GM18508 (cell line): ENCODE results near the gene SNX33.
"Not testable (repeated sequence)": the region's sequence is repeated elsewhere in the genome, so short reads cannot be mapped to it uniquely, and the experiment has no call there.

ENCODE experiments used
- ATAC-seq: cut with Tn5 transposase; IDR thresholded peaks from one replicate; pipeline ENCODE4 v1.9.1; 2021; ENCODE audit warnings: moderate number of reproducible peaks; ENCODE audit not compliant: insufficient read depth, unreplicated experiment

SNX33 gene

DNA sequence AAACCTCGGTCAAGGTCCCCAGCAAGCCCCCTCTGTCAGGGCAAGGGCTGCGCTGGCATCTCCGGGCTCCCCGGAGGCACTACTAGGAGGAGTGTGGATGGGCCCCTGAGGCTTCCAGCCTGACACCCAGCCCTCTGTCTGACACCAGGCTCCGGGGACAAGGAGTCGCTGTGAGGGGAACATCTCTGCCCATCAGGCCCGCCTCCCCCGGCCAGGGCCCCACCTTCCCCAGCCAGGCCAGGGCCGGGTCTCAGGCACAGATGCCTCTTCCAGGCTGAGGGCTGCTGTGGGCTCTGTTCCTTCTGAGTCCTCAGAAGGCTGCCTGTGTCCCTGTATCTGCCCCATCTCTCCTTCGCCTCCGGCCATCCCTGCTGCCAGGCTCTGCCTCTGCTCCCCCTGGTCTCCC lies 49.1 kb downstream of the SNX33 start:
- ATAC-seq: no peak

DNA sequence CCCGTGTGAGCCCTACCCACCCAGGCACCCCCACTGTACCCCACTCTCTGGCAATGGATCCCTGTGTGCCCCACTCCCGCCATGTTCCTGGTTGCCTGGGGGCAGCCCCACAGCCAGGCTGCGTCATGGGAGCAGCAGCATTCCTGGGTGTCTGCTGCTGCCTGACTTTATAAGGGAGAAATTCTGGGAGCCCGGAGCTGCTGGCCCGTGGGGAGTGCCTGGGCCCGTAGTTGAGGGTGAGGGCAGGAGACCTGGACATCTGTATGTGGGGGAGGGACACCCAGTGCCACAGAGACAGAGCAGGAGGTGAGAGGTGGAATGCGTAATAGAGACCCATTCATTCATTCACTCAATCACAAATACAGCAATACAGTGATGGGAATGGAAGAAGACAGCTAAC lies 49.8 kb downstream of the SNX33 start:
- no peak for ATAC-seq

DNA sequence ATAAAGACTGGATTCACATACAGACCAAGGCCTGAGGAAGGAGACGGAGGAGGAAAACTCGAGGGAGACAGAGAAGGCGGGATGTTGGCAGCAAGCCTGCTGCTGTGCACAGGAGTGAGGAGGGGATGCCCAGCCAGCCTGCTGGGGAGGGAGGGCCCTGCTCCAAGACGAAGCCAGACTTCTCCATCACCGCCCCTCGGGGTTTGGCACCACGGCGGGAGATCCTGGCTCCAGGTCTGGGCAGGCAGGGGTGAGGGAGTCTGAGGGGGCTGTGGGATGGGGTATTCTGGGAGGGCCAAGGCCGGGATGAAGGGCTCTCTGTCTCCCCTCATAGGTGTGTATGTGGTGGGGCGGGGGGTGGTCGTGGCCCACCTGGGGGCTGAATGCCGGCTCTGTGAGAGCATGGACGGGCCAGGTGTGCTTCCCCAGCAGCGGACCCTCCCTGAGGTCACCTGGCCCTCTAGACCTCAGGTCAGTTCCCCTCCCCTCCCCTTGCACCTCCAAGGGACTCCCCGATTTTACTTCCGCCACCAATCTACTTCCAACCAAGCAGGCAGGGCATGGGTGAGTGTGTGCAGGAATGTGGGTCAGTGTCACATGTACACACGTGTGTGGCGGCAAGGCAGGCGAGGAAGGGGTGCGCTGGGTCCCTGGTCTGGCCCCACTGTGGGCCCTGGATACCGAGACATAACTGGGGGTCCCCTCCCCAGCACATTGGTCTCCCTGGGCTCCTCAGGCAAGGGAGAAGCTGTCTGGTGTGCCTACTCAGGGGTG lies 50.4 kb downstream of the SNX33 start:
- not testable (repeated sequence) for ATAC-seq

DNA sequence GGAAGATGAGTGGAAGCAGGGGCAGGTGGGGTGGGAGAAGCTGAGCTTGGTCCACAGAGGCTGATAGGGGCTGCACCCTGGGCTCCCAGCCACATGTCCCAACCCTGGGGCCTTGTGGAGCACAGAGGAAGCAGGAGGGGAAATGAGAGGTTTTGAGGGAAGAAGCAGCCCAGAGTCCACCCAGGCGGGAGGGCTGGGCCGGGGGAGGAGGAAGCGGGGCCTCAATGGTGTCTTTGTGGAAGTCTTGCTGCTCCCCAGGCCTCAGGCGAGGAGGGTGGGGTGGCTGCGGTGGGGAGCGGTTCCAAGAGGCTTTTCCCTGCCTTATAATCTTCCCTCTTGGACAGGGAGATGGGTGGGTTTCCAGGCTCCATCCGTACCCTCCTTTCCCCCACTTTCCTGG lies 51.8 kb downstream of the SNX33 start:
- ATAC-seq: not testable (repeated sequence)

DNA sequence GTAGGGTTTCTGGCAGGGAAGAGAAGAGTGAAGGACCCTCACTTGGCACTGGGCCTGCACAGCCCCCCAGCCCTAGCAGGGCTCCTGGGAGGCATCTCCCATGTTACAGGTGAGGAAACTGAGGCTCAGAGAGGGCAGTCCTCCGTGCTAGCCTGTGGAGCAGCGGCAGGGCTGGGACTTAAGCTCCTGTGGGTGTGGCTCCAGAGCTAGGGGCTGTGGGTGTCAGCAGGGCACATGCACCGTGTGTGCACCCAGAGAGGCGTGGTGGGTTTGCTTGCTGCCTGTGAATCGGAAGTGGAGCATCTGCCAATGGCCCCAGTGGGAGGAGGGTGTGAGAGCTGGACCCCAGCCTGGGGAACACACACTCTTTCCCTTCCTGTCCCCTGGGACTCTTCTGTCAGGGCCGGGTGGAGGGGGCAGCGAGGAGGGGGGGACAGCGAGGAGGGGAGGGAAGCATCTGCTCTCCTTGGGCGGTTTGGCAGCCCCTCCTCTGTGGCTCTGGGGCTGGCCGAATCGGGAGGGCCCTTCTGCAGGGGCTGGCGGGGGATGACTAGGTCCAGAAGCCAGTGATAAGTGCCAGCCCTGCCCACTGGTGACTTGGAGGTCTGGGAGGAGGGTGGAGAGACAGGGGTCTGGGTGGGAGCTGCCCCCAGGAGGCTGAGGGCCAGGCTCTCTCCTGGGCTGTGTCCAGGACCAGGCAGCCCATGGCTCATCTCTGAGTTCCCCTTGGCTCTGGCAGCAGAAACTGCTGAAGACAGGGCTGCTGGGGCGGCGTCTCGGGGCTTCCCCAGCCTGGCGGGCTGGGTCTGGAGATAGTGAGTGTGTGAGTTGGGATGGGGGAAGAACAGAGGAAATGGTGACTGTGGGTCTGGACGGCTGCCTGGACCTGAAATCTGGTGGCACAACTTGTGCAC lies 52.5 kb downstream of the SNX33 start:
- not testable (repeated sequence) for ATAC-seq

DNA sequence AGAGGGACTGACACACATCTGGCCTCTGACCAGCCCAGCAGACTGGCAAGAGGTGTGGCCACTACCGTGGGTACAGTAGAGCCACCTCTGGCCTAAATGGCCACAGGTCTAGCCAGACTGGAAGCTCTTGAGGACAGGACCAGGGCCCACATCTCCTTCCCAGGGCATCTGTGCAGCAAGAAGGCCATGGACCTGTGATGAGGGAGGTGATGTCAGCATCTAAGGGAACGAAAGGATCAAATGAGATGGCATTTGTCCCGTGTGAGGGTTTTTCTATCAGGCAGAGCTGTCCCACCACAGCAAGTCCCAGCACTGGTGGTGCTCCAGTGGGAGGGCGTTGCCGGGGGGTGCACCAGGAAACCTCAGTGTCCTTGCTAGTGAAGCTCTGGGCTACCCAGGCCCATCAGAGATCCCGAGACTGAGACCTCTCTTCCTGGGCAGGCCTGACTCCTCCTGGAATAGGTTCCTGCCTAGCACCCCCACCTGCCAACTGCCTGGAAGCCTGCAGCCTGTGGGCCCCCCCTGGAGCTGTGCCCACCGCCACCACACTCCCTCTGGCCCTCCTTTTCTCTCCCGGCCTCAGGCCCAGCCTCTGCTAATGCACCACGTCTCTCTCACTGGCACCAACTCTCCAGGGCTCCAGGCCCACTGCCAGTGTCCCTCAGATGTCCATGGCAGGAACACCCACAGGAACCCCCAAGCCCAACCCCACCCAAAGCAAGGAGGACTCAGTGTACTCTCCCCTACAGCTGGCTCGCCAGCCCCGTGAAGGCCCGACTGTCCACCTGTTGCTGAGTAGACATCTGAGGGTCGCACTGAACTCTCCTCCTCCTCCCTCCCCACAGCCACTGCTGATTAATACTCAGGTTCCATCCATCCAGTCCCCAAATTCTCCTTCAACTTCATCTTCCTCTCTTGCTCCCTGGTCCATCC lies 53.6 kb downstream of the SNX33 start:
- ATAC-seq: not testable (repeated sequence)

DNA sequence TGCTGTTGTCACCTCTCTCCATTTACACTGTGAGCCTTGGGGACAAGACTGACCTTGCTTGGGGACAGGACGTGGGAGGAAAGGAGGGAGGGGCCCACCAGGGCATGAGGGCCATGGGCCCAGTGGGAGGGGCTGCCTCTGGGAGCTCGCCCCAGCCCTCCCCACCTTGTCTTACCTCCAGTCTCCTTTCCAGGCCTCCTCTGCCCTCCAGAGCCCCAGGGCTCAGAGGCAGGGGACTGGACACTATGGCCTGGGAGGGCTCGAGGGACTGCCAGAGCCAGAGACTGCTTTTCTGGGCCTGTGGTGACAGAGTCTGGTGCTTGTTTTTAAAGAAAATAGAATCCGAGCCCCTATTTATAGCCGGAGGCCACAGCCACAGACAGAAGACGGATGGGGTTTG lies 54.7 kb downstream of the SNX33 start:
- ATAC-seq: no peak

DNA sequence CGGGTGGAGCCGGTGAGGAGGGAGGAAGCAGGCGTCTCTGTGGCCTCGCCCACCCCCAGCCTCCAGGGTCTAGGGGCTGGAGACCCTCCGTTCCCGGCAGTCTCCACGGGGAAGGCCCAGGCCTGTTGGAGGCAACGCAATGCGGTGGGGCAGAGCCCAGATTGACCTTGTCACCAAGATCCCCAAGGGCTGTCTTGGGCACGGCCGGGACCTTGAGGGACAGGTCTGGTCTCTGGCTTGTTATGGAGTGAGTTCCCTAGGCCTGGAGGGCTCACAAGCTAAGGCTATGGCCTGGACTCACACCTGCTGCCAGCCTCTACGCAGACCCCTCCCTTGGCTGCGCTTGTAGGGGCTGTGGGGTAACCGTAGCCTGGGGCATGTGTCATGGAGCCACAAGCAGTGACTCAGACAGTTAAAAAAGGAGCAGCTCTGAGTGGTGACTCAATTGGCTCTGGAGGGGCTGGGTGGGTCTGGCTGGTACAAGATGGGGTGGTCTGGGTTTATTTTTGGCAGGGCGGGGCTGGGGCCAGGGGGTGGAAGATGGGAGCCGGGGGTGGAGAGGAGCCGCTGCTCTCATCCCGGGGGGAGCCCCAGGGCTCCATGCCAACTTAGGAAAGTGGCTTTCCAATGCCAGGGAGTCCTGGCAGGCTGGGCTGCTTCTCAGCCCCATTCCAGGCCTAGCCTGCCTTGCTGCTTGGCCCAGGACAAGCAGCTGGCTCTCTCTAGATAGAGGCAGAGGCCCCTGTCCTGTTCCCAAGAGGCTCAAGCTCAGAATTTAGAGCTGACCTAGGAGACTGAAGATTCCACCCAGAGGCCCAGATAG lies 55.9 kb downstream of the SNX33 start:
- ATAC-seq: not testable (repeated sequence)

DNA sequence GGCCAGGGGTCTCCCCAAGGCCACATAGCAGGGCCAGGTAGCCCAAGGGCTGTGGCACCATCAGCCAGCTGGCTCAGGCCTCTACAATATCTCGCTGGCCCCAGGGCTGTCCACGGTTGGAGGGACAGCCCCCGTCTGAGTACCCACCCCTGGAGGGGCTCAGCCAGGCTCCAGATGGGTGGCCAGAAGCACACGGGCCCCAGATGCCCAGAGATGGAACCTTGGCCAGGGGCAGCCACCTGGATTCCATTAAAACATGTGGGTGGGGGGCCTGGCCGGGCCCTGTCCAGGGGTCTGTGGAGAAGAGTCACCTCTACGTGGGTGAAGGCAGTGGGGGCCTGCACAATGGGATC lies 56.5 kb downstream of the SNX33 start:
- no peak for ATAC-seq

DNA sequence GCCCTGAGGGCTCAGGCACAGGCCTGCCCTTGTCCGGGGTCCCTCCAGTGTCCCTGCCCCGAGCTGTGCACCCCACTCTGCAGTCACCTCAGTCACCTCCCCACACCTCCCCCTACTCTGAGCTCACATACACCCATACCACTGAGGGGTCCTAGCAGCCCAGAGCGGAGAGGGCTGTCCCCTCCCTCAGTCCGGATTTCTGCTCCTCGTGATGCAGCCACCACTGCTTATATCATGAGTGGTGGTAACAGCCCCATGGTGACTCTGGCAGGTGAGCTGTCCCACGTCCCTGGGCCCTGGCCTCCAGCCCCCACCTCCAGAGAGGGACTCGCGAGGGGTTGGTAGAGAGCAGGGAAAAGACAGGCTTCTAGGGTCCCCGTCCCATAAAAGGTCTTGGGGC lies 56.9 kb downstream of the SNX33 start:
- ATAC-seq: no peak

DNA sequence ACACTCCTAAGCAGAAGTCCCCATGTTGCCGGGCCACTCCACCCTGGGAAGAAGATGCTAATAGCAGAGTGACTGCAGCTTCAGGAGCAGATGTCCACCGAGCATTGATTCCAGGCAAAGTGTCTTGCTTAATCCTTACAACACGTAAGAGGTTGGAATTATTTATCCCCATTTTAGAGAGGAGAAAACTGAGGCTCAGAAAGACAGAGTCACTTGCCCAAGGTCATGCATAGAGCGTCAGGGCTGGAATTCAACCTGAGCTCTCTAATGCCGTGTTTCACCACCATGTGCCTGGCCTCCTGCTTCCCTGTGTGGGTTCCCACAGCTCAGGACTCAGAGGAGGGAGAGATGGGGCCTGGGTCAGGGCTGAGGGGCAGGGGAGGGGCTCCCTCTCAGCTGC lies 57.7 kb downstream of the SNX33 start:
- ATAC-seq: not testable (repeated sequence)

DNA sequence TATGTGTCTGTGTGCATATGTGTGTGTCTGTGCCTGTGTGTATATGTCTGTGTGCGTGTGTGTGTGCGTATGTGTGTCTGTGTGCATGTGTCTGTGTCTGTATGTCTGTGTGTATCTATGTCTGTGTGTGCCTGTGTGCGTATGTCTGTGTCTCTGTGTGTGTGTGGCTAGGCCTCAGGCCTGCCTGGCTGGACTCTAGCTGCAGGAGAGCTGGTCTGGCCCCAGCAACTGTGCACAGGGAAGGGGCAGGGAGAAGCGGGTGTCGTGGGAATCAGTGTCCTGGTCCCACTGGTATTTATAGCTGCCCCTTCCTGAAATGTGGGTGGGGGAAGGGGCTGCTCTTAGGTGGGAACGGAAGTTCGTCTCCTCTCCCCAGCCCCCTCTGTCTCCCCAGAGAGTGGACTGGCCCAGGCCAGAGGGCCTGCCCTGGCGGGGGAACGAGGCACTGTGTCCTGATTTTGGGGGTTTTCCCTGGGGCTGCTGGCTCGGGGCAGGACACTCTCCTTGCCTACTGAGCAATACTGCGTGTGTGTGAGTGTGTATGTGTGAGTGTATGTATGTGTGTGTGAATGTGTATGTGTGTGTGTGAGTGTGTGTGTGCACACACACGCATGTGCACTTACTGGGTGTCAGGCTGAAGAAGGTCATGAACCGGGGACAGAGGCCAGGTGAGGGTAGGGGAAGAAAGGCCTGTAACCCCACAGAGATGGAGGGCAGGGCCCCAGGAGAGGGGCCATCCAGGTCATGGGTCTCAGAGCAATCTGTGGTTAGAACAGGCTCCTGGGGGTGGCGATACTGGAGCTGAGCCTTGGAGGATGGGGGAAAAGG lies 58.4 kb downstream of the SNX33 start:
- no peak for ATAC-seq

DNA sequence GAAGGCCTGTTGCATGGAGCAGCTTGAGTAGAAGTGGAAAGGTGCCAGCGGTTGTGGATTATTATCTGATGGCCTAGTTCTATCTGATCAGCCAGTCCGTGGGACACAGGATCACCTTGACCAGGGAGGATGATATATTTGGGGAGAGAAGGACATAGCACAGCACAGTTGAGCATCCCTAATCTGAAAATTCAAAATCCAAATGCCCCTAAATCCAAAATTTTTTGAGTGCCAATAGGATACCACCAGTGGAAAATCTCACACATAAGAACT lies 58.9 kb downstream of the SNX33 start:
- no peak for ATAC-seq

DNA sequence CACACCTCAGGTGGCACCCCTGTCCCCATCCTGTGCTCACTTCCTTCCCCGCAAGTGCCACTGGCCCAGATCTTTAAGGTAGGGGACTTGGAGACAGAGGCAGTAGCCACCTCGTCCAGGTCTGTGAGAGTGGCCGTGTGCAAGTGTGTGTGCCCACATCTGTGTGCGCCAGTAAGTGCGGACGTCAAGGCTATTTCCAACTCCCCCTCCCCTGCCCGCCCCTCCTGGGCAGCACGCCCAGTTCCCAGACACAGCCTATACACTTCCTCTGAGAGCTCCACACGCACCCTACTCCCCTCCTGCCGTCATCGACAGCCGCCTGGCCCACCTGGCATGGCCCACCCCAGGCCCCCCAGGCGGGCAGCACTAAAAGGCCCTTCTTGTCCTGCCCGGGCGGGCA lies 61.7 kb downstream of the SNX33 start:
- not testable (repeated sequence) for ATAC-seq

DNA sequence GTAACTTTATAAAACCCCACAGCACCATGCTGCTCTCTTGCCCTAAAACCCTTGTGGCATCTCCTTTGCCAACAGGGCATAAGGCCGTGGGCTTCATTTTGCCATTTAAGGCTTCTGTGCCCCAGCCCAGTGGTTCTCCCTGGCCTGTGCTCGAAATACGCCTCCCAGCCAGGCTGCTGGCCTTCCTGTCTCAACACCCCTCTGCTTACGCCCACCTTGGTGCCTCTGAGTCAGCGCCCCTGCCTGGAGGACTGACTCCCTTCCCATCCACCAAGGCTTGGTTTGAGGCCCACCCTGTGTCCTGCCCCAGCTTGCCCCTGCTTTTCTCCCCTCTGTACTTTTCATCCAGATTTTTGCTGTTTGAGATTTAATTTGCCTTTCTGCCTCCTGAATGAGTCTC lies 63.2 kb downstream of the SNX33 start:
- not testable (repeated sequence) for ATAC-seq

DNA sequence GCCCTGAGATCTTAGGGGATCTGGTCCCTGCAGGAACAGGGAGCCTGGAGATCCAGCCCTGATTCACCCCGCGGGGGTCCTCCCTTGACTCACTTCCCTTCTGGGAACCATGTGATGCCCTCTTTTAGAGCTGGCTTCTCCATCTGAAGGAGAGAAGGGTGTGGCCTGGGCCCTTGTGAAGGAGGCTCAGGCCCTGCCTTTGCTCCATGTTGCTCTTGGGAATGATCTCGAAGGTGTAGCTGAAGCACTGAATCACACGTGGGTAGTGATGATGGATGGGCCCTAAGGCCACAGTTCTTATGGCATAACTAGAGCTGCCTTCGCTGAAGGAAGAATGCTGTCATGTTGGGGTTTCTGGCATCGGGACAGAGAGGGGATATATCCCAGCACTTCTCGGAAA lies 63.8 kb downstream of the SNX33 start:
- not testable (repeated sequence) for ATAC-seq
